CD4-positive, alpha-beta T cell (primary cell): Measurements from ENCODE around the gene FRMD8. TPM values are rescaled to one million over a fixed set of nuclear protein-coding genes. Genes with fewer than 3 reads are reported as not detected.

Source experiments
- ATAC-seq: fragments of 200-7000 bp; cut with Tn5 transposase; one replicate; pipeline ENCODE4 v1.10.0; 2022; ENCODE audit warnings: mild to moderate bottlenecking; ENCODE audit not compliant: poor library complexity
- CTCF ChIA-PET: fragments of 350-600 bp; sonication (Branson Sonifier 250); formaldehyde crosslinking; loops from one replicate; lab custom pipeline; 2021; ENCODE audit warnings: antibody characterized with exemption, inconsistent platforms; lab: Charles Lee
- POLR2A ChIA-PET: fragments of 350-600 bp; sonication (Branson Sonifier 250); formaldehyde crosslinking; loops from one replicate; lab custom pipeline; 2021; ENCODE audit warnings: antibody characterized with exemption, inconsistent platforms; lab: Charles Lee
- DNase-seq, 14 experiments: peaks; one replicate each; pipeline ENCODE4 v3.0.0-alpha.2; 2013 to 2020; ENCODE audit warnings: mixed read lengths in 2 of 14
- H3K27ac ChIP-seq, 2 donors: one replicate each; pipeline versions ENCODE4 v1.5.1 to v1.7.0; 2013; ENCODE audit warnings: low read length in 2 of 2, low read depth in 1 of 2, mild to moderate bottlenecking in 1 of 2
- H3K27me3 ChIP-seq, 2 experiments: 1 replicate in 1 of 2; 2 replicates in 1 of 2; pipeline versions ENCODE4 v1.6.1 to v1.7.0; 2013; ENCODE audit warnings: low read length in 2 of 2, control low read depth in 1 of 2, mild to moderate bottlenecking in 1 of 2, moderate library complexity in 1 of 2; ENCODE audit not compliant: insufficient read depth in 2 of 2, control insufficient read depth in 1 of 2
- H3K36me3 ChIP-seq: one replicate; pipeline ENCODE4 v1.6.1; 2013; ENCODE audit warnings: low read length, control low read depth; ENCODE audit not compliant: insufficient read depth
- H3K4me1 ChIP-seq: one replicate; pipeline ENCODE4 v1.6.1; 2013; ENCODE audit warnings: low read length, control low read depth; ENCODE audit not compliant: insufficient read depth
- H3K4me3 ChIP-seq: one replicate; pipeline ENCODE4 v1.5.1; 2013; ENCODE audit warnings: mild to moderate bottlenecking, low read length, moderate library complexity
- H3K9me3 ChIP-seq, 2 experiments: 1 replicate in 1 of 2; 2 replicates in 1 of 2; pipeline versions ENCODE4 v1.6.1 to v1.7.0; 2013; ENCODE audit warnings: low read length in 2 of 2, mild to moderate bottlenecking in 2 of 2, control low read depth in 1 of 2, moderate library complexity in 1 of 2; ENCODE audit not compliant: control insufficient read depth in 1 of 2, insufficient read depth in 1 of 2
- H3K27ac Mint-ChIP-seq: one replicate; pipeline ENCODE4 v1.8.0; 2020; ENCODE audit warnings: mixed read lengths
- H3K27me3 Mint-ChIP-seq: one replicate; pipeline ENCODE4 v1.8.0; 2021; ENCODE audit warnings: mixed read lengths
- H3K36me3 Mint-ChIP-seq: one replicate; pipeline ENCODE4 v1.8.0; 2021; ENCODE audit warnings: low read depth, mixed read lengths
- H3K4me1 Mint-ChIP-seq: one replicate; pipeline ENCODE4 v1.8.0; 2021; ENCODE audit warnings: low read depth, mixed read lengths
- H3K4me3 Mint-ChIP-seq: one replicate; pipeline ENCODE4 v1.8.0; 2020; ENCODE audit warnings: mild to moderate bottlenecking, mixed read lengths
- H3K9me3 Mint-ChIP-seq: one replicate; pipeline ENCODE4 v1.8.0; 2020; ENCODE audit warnings: mixed read lengths
- intact Hi-C, 2 experiments: fragments of 100-400 bp; cut with DNase I in 1 of 2; cut with micrococcal nuclease in 1 of 2; formaldehyde crosslinking; loops; one replicate each; pipeline versions ENCODE4 v1.15.1 to v1.9.0; 2023 to 2025; cut with DNase I, micrococcal nuclease
- total RNA-seq, 174 experiments: library from RNA in 2 of 174; stranded (reverse) in 2 of 174; gene quantifications; one replicate each; pipeline ENCODE4 v1.2.3 and lab custom pipeline; 2021 to 2026
- TF ChIP-seq, protein P1 (sequence below): fragments of 200-600 bp; IDR thresholded peaks from one replicate; pipeline ENCODE4 v1.8.0; 2022; ENCODE audit warnings: antibody characterized with exemption, mild to moderate bottlenecking

The FRMD8 gene
- total RNA-seq, 2 experiments from 2014 or later, result 19.4 to 25.3 TPM

DNA sequence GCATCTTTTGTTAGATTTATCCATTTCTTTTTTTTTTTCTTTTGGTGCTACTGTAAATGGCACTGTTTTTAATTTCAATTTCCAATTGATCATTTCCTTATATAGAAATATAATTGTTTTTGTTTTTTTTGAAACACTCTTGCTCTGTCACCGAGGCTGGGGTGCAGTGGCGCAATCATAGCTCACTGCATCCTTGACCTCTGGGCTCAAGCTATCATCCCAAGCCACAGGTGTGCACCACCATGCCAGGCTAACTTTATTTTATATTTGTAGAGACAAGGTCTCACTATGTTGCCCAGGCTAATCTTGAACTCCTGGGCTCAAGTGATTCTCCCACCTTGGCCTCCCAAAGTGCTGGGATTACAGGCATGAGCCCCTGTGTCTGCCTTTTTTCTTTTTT is 16.4 kb downstream of the FRMD8 start:
- Mint-ChIP-seq H3K27ac (no peak overlapping the region), H3K4me3 (no peak overlapping the region), H3K9me3 (no peaks in the 10 kb centered on the region), H3K4me1 (peaks cover 5% of the 10 kb centered on the region), H3K27me3 (no peaks in the 10 kb centered on the region), H3K36me3 (peaks cover 42% of the 10 kb centered on the region)
- H3K27ac ChIP-seq, result no peak overlapping the region
- POLR2A ChIA-PET, result interaction anchor here (0.6 to 1.7 kb wide), 3 partner anchors 18 to 22 kb away, joined by 3 read pairs; partner anchors contain the start of gene NEAT1
- no peaks in the 10 kb centered on the region for H3K27me3 ChIP-seq
- peaks cover 9% of the 10 kb centered on the region for H3K4me1 ChIP-seq
- no peak for DNase-seq
- H3K4me3 ChIP-seq, result no peak overlapping the region
- CTCF ChIA-PET, result interaction anchor here (1.5 kb wide), 1 partner anchor 108 kb away, joined by 4 read pairs; no protein-coding TSS in a partner anchor
- peaks cover 60% of the 10 kb centered on the region for H3K36me3 ChIP-seq
- ATAC-seq, result no peak
- TF ChIP-seq, protein P1, sequence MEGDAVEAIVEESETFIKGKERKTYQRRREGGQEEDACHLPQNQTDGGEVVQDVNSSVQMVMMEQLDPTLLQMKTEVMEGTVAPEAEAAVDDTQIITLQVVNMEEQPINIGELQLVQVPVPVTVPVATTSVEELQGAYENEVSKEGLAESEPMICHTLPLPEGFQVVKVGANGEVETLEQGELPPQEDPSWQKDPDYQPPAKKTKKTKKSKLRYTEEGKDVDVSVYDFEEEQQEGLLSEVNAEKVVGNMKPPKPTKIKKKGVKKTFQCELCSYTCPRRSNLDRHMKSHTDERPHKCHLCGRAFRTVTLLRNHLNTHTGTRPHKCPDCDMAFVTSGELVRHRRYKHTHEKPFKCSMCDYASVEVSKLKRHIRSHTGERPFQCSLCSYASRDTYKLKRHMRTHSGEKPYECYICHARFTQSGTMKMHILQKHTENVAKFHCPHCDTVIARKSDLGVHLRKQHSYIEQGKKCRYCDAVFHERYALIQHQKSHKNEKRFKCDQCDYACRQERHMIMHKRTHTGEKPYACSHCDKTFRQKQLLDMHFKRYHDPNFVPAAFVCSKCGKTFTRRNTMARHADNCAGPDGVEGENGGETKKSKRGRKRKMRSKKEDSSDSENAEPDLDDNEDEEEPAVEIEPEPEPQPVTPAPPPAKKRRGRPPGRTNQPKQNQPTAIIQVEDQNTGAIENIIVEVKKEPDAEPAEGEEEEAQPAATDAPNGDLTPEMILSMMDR, result no peak
- intact Hi-C loops, result no loop called here
- no peaks in the 10 kb centered on the region for H3K9me3 ChIP-seq

DNA sequence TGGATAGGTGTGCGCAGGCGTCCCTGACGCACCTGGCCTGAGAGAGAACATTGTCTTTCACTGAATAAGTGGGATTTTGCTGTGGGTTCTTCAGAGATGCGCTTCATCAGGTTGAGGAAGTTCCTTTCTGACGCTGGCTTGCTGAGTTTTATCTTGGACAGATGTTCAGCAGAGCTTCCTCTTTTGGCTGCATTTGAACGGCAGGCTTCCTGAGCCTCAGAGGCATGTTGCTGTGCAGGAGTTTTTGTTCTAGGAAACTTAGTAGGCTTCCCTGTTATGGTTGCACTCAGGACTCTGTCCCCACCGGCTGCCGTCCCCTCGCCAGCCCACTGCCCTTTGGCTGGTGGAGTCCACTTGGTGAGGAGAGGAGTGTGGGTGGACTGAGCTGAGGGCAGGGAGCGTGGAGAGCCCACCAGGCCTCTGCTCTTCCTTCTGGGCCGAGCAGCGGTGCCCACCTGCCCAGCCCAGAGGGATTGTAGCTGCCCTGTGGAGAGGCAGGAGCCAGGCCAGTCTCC is 17.2 kb downstream of the FRMD8 start:
- ATAC-seq (no peak), DNase-seq (peak in 2 of 14 experiments; percentile 47 to 49)
- Mint-ChIP-seq H3K27me3 (no peaks in the 10 kb centered on the region), H3K4me1 (peaks cover 5% of the 10 kb centered on the region), H3K4me3 (no peak overlapping the region), H3K36me3 (peaks cover 39% of the 10 kb centered on the region), H3K9me3 (no peaks in the 10 kb centered on the region), H3K27ac (peak overlapping the region; percentile 44)
- Histone ChIP-seq H3K27me3 (no peaks in the 10 kb centered on the region), H3K4me3 (no peak overlapping the region), H3K36me3 (peaks cover 59% of the 10 kb centered on the region), H3K27ac (peak overlapping the region in 1 of 2 donors; percentile 21), H3K9me3 (no peaks in the 10 kb centered on the region), H3K4me1 (peaks cover 9% of the 10 kb centered on the region)
- ChIA-PET POLR2A (no interaction called here), CTCF (no interaction called here)
- intact Hi-C loops, result loop anchor here in 1 of 2 experiments (2.0 kb wide), 1 partner anchor 15 kb away; no protein-coding TSS in a partner anchor
- TF ChIP-seq, protein P1, result no peak

DNA sequence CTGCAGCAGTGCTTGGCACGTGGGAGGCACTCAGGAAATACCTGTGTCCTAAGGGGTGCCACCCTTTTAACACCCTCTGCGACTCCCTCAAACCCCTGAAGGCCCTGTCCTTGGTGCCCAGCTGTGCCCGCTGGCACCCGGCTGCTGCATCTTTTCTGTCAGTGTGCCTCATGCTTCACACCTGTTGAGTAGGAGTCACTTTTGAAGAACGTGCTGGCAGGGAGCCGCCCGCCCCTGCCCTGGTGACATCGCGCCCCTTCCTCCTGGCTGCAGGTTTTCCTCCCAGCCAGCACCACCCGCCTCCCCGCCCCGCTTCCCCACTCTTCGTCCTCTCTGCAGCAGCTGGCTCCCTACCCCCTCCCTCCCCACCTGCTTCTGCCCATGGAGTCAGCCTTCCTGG is 17.8 kb downstream of the FRMD8 start:
- Histone ChIP-seq H3K9me3 (no peaks in the 10 kb centered on the region), H3K4me3 (no peak overlapping the region), H3K4me1 (peaks cover 9% of the 10 kb centered on the region), H3K27me3 (no peaks in the 10 kb centered on the region), H3K27ac (no peak overlapping the region), H3K36me3 (peaks cover 61% of the 10 kb centered on the region)
- Mint-ChIP-seq H3K27ac (no peak overlapping the region), H3K9me3 (no peaks in the 10 kb centered on the region), H3K27me3 (no peaks in the 10 kb centered on the region), H3K36me3 (peaks cover 42% of the 10 kb centered on the region), H3K4me1 (peaks cover 5% of the 10 kb centered on the region), H3K4me3 (no peak overlapping the region)
- intact Hi-C loops, result loop anchor here in 1 of 2 experiments (2.0 kb wide), 1 partner anchor 15 kb away; no protein-coding TSS in a partner anchor
- ATAC-seq, result no peak
- ChIA-PET CTCF (no interaction called here), POLR2A (no interaction called here)
- TF ChIP-seq, protein P1, result no peak
- DNase-seq, result no peak
